VCaP (cell line): ENCODE measurements around the gene ADCY10.

ENCODE experiments used
- H3K27ac ChIP-seq: fragments of 450-650 bp; 2 replicates; pipeline ENCODE4 v1.5.1; 2017
- TF ChIP-seq, protein P1 (sequence below): fragments of 450-650 bp; conservative IDR thresholded peaks from 2 replicates; pipeline ENCODE4 v1.5.1; 2017; ENCODE audit warnings: mild to moderate bottlenecking, moderate library complexity

Gene ADCY10, protein sequence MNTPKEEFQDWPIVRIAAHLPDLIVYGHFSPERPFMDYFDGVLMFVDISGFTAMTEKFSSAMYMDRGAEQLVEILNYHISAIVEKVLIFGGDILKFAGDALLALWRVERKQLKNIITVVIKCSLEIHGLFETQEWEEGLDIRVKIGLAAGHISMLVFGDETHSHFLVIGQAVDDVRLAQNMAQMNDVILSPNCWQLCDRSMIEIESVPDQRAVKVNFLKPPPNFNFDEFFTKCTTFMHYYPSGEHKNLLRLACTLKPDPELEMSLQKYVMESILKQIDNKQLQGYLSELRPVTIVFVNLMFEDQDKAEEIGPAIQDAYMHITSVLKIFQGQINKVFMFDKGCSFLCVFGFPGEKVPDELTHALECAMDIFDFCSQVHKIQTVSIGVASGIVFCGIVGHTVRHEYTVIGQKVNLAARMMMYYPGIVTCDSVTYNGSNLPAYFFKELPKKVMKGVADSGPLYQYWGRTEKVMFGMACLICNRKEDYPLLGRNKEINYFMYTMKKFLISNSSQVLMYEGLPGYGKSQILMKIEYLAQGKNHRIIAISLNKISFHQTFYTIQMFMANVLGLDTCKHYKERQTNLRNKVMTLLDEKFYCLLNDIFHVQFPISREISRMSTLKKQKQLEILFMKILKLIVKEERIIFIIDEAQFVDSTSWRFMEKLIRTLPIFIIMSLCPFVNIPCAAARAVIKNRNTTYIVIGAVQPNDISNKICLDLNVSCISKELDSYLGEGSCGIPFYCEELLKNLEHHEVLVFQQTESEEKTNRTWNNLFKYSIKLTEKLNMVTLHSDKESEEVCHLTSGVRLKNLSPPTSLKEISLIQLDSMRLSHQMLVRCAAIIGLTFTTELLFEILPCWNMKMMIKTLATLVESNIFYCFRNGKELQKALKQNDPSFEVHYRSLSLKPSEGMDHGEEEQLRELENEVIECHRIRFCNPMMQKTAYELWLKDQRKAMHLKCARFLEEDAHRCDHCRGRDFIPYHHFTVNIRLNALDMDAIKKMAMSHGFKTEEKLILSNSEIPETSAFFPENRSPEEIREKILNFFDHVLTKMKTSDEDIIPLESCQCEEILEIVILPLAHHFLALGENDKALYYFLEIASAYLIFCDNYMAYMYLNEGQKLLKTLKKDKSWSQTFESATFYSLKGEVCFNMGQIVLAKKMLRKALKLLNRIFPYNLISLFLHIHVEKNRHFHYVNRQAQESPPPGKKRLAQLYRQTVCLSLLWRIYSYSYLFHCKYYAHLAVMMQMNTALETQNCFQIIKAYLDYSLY (N-terminal part only)

DNA sequence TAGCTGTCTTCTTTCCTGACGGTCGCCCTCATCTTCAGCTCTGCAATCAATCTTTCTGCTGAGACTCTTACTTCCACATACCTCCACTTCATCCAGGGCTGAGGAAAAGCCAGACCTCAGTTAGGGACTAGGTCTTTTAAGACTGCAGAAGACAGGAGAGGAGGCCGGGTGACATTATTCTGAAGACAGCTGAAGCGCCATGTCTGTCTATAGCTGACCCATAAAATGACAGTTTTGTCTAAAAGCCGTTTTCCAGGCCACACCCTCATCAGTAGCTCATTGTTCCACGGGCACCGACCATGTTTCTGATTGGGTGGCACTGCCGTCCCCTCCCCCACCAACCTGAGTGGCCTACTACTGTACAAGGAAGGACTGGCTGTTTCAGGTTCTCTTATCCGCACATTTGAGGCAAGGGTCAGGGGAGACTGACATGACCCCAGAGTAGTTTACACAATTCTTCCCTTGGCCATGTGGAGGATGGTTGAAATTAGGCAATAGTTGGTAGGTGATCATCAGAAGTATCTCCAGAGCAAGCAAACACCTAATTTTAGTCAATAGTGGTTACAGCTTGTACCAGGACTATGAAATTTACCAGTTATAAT is at the start of gene ADCY10:
TSS of gene ADCY10 (minus strand) at position 240 of the 602 bp plus-strand sequence. CDS start 8,994 bp downstream, outside the sequence.
- peak within 1 kb of the TSS; percentile 72; the same call in 1 of the 2 replicates for H3K27ac ChIP-seq
- TF ChIP-seq, protein P1, sequence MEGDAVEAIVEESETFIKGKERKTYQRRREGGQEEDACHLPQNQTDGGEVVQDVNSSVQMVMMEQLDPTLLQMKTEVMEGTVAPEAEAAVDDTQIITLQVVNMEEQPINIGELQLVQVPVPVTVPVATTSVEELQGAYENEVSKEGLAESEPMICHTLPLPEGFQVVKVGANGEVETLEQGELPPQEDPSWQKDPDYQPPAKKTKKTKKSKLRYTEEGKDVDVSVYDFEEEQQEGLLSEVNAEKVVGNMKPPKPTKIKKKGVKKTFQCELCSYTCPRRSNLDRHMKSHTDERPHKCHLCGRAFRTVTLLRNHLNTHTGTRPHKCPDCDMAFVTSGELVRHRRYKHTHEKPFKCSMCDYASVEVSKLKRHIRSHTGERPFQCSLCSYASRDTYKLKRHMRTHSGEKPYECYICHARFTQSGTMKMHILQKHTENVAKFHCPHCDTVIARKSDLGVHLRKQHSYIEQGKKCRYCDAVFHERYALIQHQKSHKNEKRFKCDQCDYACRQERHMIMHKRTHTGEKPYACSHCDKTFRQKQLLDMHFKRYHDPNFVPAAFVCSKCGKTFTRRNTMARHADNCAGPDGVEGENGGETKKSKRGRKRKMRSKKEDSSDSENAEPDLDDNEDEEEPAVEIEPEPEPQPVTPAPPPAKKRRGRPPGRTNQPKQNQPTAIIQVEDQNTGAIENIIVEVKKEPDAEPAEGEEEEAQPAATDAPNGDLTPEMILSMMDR, result no peak

DNA sequence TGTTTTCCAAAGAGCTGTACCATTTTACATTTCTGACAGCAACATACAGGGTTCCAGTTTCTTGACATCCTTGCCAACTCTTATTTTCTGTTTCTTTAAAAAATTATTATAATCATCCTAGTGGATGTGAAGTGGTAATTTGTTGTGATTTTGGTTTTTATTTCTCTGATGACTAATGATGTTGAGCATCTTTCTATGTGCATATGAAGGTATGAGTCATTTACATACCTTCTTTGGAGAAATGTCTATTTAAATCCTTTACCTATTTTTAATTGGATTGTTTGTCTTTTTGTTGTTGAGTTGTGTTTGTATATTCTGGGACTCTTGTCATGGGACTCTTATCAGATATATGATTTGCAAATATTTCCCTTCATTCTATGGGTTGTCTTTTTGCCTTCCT is 43.8 kb upstream of the ADCY10 start:
- TF ChIP-seq, protein P1, result no peak
- H3K27ac ChIP-seq, result no peak overlapping the region

DNA sequence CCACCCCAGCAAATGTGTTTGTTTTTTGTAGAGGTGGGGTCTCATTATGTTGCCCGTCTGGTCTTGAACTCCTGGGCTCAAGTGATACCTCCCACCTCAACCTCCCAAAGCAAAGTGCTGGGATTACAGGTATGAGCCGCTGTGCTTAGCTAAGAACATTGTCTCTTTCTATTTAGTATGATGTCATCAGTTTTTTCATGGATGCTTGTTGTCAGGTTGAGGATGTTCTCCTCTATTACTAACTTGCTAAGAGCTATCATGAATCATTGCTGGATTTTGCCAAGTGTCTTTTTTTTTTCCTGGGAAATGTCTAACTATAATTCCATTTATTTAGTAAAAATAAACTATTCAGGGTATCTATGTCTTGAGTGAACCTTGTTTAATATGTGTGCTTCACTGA is 42.0 kb upstream of the ADCY10 start:
- H3K27ac ChIP-seq, result no peak overlapping the region
- TF ChIP-seq, protein P1, result no peak

DNA sequence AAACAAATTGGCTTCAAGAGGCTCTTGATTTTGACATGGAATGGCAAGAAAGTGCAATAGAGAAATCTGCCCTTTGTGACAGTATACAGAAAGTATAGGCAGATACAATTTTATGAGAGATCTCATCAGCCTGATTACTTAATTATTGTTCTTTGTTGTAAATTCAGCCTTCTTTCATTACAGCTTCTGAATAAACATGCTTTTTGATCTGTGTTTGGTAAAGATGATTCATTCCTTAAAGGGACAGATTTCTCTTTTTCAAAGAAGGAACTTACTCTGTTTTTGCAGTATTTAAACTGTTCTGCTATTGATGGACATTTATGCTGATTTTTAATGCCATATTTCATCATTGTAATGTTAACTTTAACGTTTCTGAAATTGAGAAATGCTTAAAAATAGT is 36.6 kb upstream of the ADCY10 start:
- H3K27ac ChIP-seq, result peak overlapping the region; percentile 30
- TF ChIP-seq, protein P1, result no peak

DNA sequence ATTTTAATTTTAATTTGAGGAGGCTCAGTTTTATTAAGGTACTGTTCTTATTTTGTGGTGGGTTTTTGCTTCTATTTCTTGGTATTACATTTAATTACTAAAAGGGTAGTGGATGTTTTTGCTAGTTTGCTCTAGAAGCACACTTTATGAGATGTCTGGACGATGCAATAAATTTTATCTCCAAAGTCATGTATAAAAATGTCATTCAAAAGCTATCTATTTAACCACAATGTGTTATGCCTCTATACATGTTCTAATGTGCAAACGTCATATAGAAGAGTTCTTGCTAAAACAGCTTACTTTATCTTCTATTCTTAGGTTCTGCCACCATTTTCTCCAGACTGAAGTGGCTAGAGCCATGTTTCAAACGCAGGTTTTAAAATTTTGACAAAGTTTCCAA is 35.9 kb upstream of the ADCY10 start:
- peak overlapping the region; percentile 30 for H3K27ac ChIP-seq

DNA sequence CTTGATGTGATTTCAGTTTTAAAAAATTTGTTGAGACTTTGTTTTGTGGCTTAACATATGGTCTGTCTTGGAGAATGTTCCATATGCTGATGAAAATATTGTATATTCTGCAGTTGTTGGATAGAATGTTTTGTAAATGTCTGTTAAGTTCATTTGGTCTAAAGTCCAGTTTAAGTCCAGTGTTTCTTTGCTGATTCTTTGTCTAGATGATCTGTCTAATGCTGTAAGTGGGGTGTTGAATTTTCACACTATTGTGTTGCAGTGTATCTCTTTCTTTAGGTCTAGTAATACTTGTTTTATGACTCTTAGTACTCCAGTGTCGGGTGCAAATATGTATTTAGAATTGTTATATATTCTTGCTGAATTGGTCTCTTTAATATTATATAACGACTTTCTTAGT is 33.8 kb upstream of the ADCY10 start:
- TF ChIP-seq, protein P1, result no peak
- H3K27ac ChIP-seq, result no peak overlapping the region

More for the DNA sequence above, 35.9 kb upstream of the ADCY10 start:
- TF ChIP-seq, protein P1, result no peak
